WERI-Rb-1 (cell line): Measurements from ENCODE around the gene FLNB.

ENCODE experiments used
- DNase-seq: peaks from one replicate; pipeline ENCODE4 v3.0.0-alpha.2; 2020
- H3K27ac ChIP-seq: fragments of 250-450 bp; sonication (Bioruptor Pico); 2 replicates; pipeline ENCODE4 v1.5.1; 2020; ENCODE audit warnings: mild to moderate bottlenecking, moderate library complexity
- H3K27me3 ChIP-seq: fragments of 250-450 bp; sonication (Bioruptor Pico); 2 replicates; pipeline ENCODE4 v1.5.1; 2021; ENCODE audit warnings: mild to moderate bottlenecking, low read depth, moderate library complexity; ENCODE audit not compliant: insufficient read depth, severe bottlenecking
- H3K36me3 ChIP-seq: fragments of 250-450 bp; sonication (Bioruptor Pico); 2 replicates; pipeline ENCODE4 v1.5.1; 2020; ENCODE audit warnings: mild to moderate bottlenecking, moderate library complexity
- H3K4me3 ChIP-seq: 2 replicates; pipeline ENCODE4 v1.5.1; 2011; ENCODE audit warnings: low read depth, mild to moderate bottlenecking, control low read depth, low read length
- H3K9me3 ChIP-seq: fragments of 250-450 bp; sonication (Bioruptor Pico); 2 replicates; pipeline ENCODE4 v1.5.1; 2021; ENCODE audit warnings: mild to moderate bottlenecking, moderate library complexity; ENCODE audit not compliant: severe bottlenecking
- CTCF ChIP-seq: IDR thresholded peaks from 2 replicates; pipeline ENCODE4 v1.5.1; 2011; ENCODE audit warnings: low read depth, mild to moderate bottlenecking, control low read depth, inconsistent platforms, low read length

Gene FLNB

GRCh38 chr3:58008141-58009025, at the start of gene FLNB:
Gene FLNB (plus strand): TSS chr3:58008422. CDS start chr3:58008565, 143 bp downstream.
- Histone ChIP-seq H3K9me3 (no peaks in the 10 kb centered on the region), H3K27ac (peak within 1 kb of the TSS; percentile 64), H3K4me3 (peak within 1 kb of the TSS; percentile 59), H3K36me3 (no peaks in the 10 kb centered on the region), H3K27me3 (no peaks in the 10 kb centered on the region)
- peak; percentile 77 for TF ChIP-seq CTCF
- peak; percentile 72 for DNase-seq

DNA sequence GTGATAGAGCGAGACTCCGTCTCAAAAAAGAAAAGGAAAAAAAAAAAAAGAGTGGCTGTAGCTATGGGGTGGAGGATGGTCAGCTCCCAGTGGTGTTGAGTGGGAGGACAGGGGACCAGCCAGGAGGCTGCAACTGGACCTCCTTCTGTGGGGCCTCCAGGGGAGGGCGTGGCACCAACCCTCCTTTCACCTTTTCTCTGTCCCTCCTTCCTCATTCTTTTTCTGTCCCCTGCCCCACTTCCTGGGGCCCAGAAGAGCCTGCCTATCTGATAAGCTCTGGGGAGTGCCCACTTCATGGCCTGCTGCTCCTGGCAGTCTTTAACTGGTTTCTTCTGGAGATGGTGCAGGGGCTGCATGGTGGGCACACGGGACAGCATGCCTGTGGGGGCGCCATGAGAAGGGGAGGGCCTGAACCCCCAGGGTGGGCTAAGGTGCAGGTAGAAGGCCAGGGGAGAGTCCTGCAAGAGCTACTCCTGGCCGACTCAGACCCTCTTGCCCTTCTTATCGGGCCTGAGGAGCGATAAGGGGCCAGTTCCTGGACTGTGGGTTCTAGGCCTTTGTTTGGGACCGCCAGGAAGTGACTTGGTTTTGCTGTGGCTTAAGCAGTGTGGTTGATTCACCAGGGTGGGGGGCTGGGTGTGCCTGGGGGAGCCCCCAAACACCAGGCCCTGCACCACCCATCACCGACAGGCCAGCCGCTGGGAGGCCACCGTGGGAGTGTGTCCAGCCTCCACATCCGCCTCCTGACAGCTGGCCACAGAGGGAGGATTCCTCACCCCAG, 49.4 kb upstream of the FLNB start:
- Histone ChIP-seq H3K27ac (no peak overlapping the region), H3K27me3 (no peaks in the 10 kb centered on the region)
- no peak for TF ChIP-seq CTCF

GRCh38 chr3:57959423-57960173, 48.6 kb upstream of the FLNB start:
- H3K36me3 ChIP-seq: no peaks in the 10 kb centered on the region
- H3K4me3 ChIP-seq: no peak overlapping the region
- no peaks in the 10 kb centered on the region for H3K27me3 ChIP-seq
- TF ChIP-seq CTCF: no peak
- no peak overlapping the region for H3K27ac ChIP-seq
- H3K9me3 ChIP-seq: no peaks in the 10 kb centered on the region
- no peak for DNase-seq

More for the DNA sequence above, 49.4 kb upstream of the FLNB start:
- no peaks in the 10 kb centered on the region for H3K36me3 ChIP-seq
- H3K9me3 ChIP-seq: no peaks in the 10 kb centered on the region
- DNase-seq: no peak
- no peak overlapping the region for H3K4me3 ChIP-seq

DNA sequence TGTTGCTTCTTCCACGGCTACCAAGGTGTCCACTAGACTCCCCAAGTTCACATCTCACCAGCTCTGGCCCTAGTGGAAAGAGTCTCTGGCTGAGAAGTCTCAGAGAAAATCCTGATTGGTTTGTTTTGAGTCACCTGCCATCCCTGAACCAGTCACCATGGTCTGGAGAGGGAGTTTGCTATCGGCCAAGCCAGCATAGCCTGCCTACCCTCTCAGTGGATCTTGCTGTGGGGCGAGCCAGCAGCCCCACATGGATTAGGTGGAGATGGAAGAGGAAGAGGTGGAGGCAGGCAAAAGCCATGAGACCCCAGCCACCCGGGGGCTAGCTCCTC, 48.1 kb upstream of the FLNB start:
- Histone ChIP-seq H3K27ac (no peak overlapping the region), H3K4me3 (no peak overlapping the region), H3K9me3 (no peaks in the 10 kb centered on the region), H3K27me3 (no peaks in the 10 kb centered on the region), H3K36me3 (no peaks in the 10 kb centered on the region)
- TF ChIP-seq CTCF: no peak
- no peak for DNase-seq

GRCh38 chr3:57961177-57961827, 46.9 kb upstream of the FLNB start:
- Histone ChIP-seq H3K4me3 (no peak overlapping the region), H3K36me3 (no peaks in the 10 kb centered on the region), H3K9me3 (no peaks in the 10 kb centered on the region), H3K27me3 (no peaks in the 10 kb centered on the region), H3K27ac (no peak overlapping the region)
- no peak for TF ChIP-seq CTCF
- DNase-seq: no peak
